Skeletal muscle satellite cell (primary cell): ENCODE data around the gene KRT37.

ENCODE experiments used
- H3K27me3 ChIP-seq: 2 replicates; pipeline ENCODE4 v1.7.0; 2013; ENCODE audit warnings: low read length; ENCODE audit not compliant: control insufficient read depth, insufficient read depth
- H3K36me3 ChIP-seq: 2 replicates; pipeline ENCODE4 v1.7.0; 2013; ENCODE audit warnings: mild to moderate bottlenecking, control low read depth, low read length; ENCODE audit not compliant: insufficient read depth
- H3K4me1 ChIP-seq: 2 replicates; pipeline ENCODE4 v1.7.0; 2013; ENCODE audit warnings: low read length; ENCODE audit not compliant: control insufficient read depth, insufficient read depth
- H3K4me2 ChIP-seq: 2 replicates; pipeline ENCODE4 v1.7.0; 2013; ENCODE audit warnings: mild to moderate bottlenecking, low read length
- H3K4me3 ChIP-seq: 2 replicates; pipeline ENCODE4 v1.7.0; 2013; ENCODE audit warnings: low read length
- H3K9ac ChIP-seq: 2 replicates; pipeline ENCODE4 v1.7.0; 2013; ENCODE audit warnings: mild to moderate bottlenecking, low read depth, low read length, moderate library complexity
- H3K9me3 ChIP-seq: replicated peaks from 2 replicates; pipeline ENCODE4 v1.7.0; 2013; ENCODE audit warnings: mild to moderate bottlenecking, control low read depth, low read length

The KRT37 gene

DNA sequence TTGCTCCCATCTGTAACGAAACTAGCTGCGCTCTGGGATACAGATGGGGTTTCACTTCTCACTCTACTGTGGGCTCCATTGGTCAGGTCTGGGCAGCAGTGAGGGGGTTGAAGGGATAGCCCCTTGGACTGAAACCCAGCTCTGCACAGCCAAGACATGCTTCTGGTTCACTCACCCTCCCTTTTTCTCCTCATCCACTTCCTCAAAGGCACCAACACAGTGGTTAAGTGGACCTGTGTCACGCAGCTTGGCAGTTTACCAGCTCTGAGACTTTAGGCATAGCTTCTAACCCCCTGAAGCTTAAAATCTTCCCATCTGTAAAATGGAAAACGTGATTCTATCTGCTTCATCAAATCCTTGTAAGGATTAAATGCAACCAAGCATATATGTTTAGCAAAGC, 27.9 kb upstream of the KRT37 start:
- Histone ChIP-seq H3K9ac (no peak overlapping the region), H3K36me3 (no peaks in the 10 kb centered on the region), H3K4me1 (peaks cover 11% of the 10 kb centered on the region), H3K4me2 (no peak overlapping the region), H3K27me3 (peaks cover 8% of the 10 kb centered on the region), H3K9me3 (peaks cover 4% of the 10 kb centered on the region), H3K4me3 (no peak overlapping the region)

DNA sequence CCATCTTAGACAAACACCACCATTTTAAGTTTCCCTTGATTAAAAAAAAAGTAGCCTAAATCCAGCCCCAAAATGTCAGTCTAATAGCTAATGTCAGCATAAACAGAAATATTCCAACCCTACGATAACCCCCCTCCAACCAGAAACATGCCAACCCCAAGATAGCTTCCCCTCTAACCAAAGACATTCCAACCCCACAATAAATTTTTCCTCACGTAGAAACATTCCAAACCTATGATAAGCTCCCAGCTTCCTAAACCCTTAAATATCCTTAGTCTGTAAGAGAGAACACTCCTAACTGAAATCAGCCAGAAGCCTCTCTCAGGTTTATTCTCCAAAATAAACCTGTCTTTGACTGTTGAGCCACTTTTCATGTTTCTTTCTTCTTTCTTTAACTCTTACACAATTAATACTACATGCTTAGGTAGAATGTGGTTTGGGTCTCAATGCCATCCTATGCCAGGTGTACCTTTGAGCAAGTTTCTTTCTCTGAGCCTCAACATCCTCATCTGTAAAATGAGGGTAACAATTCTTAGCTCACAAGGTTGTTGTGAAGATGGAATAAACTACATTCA, 26.9 kb upstream of the KRT37 start:
- Histone ChIP-seq H3K27me3 (no peaks in the 10 kb centered on the region), H3K4me3 (no peak overlapping the region), H3K36me3 (no peaks in the 10 kb centered on the region), H3K4me1 (peaks cover 21% of the 10 kb centered on the region), H3K9ac (no peak overlapping the region), H3K9me3 (peaks cover 4% of the 10 kb centered on the region), H3K4me2 (no peak overlapping the region)

DNA sequence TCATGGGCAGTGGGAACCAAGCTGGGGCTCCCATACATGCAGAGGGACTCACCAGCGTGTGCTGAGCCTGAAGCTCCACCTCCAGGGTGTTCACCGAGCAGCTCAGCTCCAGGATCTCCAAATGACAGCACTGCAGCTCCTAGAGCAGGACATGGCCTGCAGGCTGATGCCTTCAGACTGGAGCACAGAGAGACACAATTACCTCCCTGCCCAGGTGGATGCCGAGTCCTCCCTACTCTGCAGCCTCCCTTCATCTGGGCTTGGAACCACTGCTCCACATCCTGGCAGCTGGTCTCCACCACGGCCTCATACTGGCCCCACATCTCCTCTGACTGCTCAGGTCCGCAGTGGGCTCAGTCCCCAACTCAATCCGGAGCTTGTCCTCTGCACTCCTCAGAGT, 24.6 kb upstream of the KRT37 start:
- no peak overlapping the region for H3K9ac ChIP-seq
- no peaks in the 10 kb centered on the region for H3K36me3 ChIP-seq
- H3K4me3 ChIP-seq: no peak overlapping the region
- H3K4me2 ChIP-seq: no peak overlapping the region
- peaks cover 11% of the 10 kb centered on the region for H3K4me1 ChIP-seq
- peaks cover 5% of the 10 kb centered on the region for H3K27me3 ChIP-seq
- peaks cover 4% of the 10 kb centered on the region for H3K9me3 ChIP-seq

DNA sequence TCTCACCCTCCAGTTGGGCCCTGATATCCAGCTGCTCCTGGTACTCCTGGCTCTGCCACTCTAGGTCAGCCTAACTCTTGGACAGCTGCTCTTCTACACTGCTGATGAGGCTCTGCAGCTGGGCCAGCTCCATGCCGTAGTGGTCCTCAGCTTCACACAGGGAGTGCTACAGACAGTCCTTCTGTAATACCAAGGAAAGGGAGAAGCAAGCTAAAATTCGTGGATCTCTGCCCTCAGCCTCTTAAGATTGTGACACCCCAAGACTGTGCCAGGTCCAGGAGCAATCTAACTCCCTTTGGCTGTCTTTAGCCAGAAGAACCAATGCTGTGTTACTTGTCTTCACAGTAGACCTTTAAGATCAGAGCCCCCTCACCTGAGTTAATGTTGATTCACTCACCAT, 24.1 kb upstream of the KRT37 start:
- no peak overlapping the region for H3K9ac ChIP-seq
- peaks cover 11% of the 10 kb centered on the region for H3K4me1 ChIP-seq
- peaks cover 5% of the 10 kb centered on the region for H3K27me3 ChIP-seq
- H3K36me3 ChIP-seq: no peaks in the 10 kb centered on the region
- H3K9me3 ChIP-seq: peaks cover 4% of the 10 kb centered on the region
- H3K4me2 ChIP-seq: no peak overlapping the region
- no peak overlapping the region for H3K4me3 ChIP-seq

DNA sequence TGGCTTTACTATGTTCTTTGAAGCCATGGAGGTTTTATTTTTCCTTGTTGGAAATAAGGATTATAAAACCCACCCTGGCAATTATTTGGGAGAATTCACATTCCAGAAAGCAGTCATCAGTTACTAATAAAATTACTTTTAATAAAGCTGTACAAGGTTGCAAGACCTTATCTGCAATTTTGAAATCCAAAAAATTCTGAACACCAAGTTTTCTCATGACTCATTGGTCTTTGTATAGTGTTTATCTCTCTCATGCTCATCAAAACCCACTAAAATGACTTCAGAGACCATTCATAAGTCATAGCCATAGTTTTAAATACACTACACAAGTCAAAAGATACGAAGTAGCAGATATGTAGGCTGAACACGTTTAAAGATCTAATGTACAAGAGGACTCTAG, 22.4 kb upstream of the KRT37 start:
- no peak overlapping the region for H3K4me3 ChIP-seq

DNA sequence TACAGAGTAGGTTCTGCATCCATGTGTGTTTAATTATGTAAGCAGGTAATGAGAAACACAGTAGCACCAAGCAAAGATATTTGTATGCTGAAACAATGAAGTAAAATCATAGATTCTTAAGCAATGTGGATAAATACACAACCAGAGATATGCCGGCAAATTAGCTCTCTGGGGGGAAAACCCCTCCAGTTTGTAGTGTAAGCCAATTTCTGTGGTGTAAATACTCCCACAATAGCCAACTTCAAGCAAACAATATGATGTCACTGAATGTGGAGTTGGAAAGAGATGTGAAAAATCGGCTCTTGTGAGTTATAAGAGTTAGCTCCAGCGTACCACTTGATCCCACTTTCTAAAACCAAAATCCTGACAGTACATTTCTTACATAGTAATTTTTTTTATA, 20.3 kb upstream of the KRT37 start:
- no peak overlapping the region for H3K9ac ChIP-seq
- H3K27me3 ChIP-seq: peaks cover 13% of the 10 kb centered on the region

More for the DNA sequence above, 22.4 kb upstream of the KRT37 start:
- H3K9me3 ChIP-seq: peaks cover 4% of the 10 kb centered on the region
- peaks cover 11% of the 10 kb centered on the region for H3K4me1 ChIP-seq
- H3K27me3 ChIP-seq: peaks cover 8% of the 10 kb centered on the region
- H3K36me3 ChIP-seq: no peaks in the 10 kb centered on the region
- no peak overlapping the region for H3K9ac ChIP-seq
- H3K4me2 ChIP-seq: no peak overlapping the region

DNA sequence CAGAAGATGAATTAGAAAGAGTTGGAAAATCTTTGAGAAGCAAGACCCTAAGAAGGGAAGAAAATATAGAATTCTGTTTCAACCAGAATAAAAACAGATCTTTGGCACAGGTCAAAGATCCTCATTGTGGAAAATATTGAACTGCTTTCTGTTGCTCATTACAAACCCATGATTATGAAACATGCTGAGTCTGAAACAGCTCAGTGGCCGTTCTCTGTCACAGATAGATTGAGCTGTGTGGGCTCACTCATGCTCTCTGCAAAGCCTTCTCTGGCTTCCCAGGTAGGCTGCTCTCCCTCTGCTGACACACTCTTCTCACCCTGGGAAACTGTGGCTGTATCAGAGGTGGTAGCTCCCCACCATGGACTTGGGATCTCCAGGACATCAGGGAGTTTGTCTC, 19.8 kb upstream of the KRT37 start:
- Histone ChIP-seq H3K9me3 (no peaks in the 10 kb centered on the region), H3K27me3 (peaks cover 13% of the 10 kb centered on the region), H3K4me1 (peaks cover 11% of the 10 kb centered on the region), H3K36me3 (no peaks in the 10 kb centered on the region), H3K4me2 (no peak overlapping the region), H3K4me3 (no peak overlapping the region), H3K9ac (no peak overlapping the region)

More for the DNA sequence above, 20.3 kb upstream of the KRT37 start:
- Histone ChIP-seq H3K4me3 (no peak overlapping the region), H3K4me2 (no peak overlapping the region), H3K36me3 (no peaks in the 10 kb centered on the region), H3K9me3 (no peaks in the 10 kb centered on the region), H3K4me1 (peaks cover 11% of the 10 kb centered on the region)

DNA sequence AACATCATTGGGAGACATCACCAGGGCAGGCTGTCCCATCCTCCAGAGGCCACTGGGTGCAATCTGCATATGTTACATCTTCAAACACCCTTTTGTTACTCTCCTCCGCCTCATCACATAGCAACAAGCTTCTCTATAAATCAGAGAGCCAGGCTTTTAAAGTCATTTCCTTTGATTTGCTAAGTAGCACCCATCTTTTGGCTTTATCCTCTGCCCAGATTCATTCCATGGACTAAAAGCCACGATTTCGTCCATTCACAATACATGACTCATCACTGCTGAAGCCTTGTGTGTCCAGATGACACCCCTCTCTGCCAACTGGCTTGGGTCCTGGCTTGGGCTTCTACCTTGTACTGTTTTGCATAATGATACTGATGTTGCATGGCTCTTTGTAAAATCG, 18.4 kb upstream of the KRT37 start:
- Histone ChIP-seq H3K9ac (no peak overlapping the region), H3K27me3 (peaks cover 16% of the 10 kb centered on the region), H3K4me2 (no peak overlapping the region), H3K36me3 (no peaks in the 10 kb centered on the region), H3K4me1 (peaks cover 11% of the 10 kb centered on the region), H3K9me3 (no peaks in the 10 kb centered on the region), H3K4me3 (no peak overlapping the region)

DNA sequence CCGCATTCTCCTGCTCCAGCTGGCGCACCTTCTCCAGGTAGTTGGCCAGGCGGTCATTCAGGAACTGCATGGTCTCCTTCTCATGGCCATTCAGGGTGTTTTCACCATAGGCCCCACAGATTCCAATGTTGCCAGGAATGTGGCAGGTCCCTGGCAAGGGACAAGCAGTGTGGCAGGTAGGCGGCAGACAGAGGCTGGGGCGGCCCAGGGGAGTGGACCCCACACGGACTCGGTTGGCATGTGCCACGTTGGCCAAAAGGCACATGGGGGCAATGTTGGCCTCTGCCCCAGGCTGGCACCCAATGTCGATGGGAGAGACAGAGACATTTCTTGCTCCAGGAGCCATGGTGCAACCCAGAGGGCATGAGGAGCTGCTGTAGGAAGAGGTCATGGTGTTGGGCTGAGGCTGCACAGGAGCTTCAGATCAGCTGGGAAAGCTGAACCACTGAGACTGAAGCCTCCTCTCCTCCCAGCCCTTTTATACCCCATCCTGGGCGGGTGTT, 16.2 kb upstream of the KRT37 start, which contains the start of gene KRT38:
TSS of gene KRT38 (minus strand) at position 453 of the 503 bp plus-strand sequence. CDS start at position 391, 62 bp downstream.
- no peaks in the 10 kb centered on the region for H3K9me3 ChIP-seq
- no peaks in the 10 kb centered on the region for H3K36me3 ChIP-seq
- no peak within 1 kb of the TSS for H3K9ac ChIP-seq
- no peak within 1 kb of the TSS for H3K4me3 ChIP-seq
- peaks cover 19% of the 10 kb centered on the region for H3K27me3 ChIP-seq
- H3K4me2 ChIP-seq: no peak within 1 kb of the TSS
- H3K4me1 ChIP-seq: no peaks in the 10 kb centered on the region

DNA sequence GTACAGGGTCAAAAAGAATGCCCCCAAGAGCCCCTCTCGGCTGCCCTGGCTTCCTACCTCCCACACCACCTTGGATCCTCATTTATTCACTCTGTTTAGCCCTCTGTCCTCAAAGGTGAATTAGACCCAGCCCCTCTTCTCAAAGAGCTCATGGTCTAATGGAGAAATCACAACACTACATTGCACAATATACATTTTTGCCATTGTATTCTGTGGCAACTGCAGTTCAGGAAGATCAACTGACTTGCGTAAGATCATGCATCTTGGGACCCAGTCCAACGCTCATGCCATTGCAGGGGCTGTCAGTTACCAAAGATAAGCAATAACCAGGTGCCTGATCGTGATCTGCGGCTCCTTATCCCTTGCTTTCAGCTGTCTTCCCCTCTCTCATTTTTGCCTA, 15.0 kb upstream of the KRT37 start:
- peaks cover 18% of the 10 kb centered on the region for H3K27me3 ChIP-seq
- H3K36me3 ChIP-seq: no peaks in the 10 kb centered on the region
- H3K9ac ChIP-seq: no peak overlapping the region
- H3K9me3 ChIP-seq: no peaks in the 10 kb centered on the region
- no peak overlapping the region for H3K4me2 ChIP-seq
- H3K4me3 ChIP-seq: no peak overlapping the region
- no peaks in the 10 kb centered on the region for H3K4me1 ChIP-seq

DNA sequence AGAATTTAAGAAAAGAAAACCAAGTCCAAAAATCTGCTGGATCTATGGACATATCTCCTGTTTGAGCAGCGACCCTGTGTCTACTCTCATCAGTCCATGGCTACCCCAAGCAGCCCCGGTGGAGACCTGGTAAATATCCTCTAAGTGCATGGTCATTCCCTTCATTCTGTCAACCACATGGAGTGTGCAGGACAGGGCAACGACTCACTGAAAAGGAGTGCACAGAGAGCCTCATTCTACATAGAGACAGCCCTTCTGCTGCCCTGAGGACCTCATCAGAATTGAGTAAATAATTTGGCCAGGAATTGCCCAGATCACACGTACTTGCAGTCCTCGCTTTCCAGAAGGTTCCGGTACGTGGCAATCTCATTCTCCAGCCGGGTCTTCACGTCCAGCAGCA, 13.4 kb upstream of the KRT37 start:
- no peak overlapping the region for H3K9ac ChIP-seq

DNA sequence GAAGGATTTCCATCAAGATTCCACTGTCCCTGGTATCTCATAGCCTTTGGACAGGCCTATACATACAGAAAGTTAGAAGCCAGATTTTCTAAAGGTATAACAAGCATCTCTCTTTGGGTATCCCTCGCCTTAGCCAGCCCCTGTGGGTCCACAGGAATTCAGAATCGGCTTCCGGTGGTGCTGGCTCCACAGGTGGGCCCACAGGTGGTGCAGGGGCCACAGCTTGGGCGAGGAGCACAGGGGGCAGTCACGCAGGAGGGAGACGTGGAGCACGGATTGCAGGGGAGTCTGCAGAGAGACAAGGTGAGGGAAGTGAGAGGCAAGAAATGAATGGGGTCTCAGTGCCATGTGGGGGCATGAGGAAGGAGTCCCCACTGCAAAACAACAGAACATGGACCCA, 12.9 kb upstream of the KRT37 start:
- Histone ChIP-seq H3K36me3 (no peaks in the 10 kb centered on the region), H3K9me3 (no peaks in the 10 kb centered on the region), H3K4me3 (no peak overlapping the region), H3K4me1 (no peaks in the 10 kb centered on the region), H3K9ac (no peak overlapping the region), H3K27me3 (peaks cover 22% of the 10 kb centered on the region), H3K4me2 (no peak overlapping the region)

More for the DNA sequence above, 13.4 kb upstream of the KRT37 start:
- H3K4me1 ChIP-seq: no peaks in the 10 kb centered on the region
- no peaks in the 10 kb centered on the region for H3K9me3 ChIP-seq
- no peak overlapping the region for H3K4me3 ChIP-seq
- H3K27me3 ChIP-seq: peaks cover 25% of the 10 kb centered on the region
- H3K36me3 ChIP-seq: no peaks in the 10 kb centered on the region
- H3K4me2 ChIP-seq: no peak overlapping the region
